ENCODE data around the gene IGLL5.

IGLL5 gene

DNA sequence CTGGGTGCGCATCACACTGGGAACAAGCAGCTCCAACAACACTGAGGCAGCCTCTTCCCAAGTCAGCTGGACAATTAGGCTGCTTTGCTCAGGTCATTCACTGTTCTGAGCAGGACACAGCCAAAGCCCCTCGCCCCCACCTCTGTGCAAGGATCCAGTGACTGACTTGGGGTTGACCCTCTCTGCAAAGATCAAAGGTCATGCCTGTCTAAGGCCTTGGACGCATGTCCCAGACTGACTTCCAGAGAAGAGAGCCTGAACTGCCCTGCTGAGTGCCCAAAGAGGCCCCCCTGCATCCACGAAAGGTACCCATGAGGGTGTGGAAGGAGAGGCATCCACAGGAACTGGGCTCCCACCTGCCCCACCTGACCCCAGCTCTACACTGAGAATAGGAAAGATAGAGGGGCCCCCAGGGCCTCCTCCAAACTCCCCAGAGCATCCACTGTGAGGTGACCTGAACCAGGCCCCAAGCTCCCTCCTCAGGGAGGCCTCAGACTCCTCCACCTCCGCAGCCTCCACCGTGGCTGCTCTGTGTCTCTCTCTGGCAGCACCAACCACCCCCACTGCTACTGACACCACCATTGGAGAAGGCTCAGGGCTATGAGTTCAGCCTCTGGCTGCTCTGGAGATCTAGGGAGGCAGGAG, 53.5 kb downstream of the IGLL5 start:
- no peak for DNase-seq

DNA sequence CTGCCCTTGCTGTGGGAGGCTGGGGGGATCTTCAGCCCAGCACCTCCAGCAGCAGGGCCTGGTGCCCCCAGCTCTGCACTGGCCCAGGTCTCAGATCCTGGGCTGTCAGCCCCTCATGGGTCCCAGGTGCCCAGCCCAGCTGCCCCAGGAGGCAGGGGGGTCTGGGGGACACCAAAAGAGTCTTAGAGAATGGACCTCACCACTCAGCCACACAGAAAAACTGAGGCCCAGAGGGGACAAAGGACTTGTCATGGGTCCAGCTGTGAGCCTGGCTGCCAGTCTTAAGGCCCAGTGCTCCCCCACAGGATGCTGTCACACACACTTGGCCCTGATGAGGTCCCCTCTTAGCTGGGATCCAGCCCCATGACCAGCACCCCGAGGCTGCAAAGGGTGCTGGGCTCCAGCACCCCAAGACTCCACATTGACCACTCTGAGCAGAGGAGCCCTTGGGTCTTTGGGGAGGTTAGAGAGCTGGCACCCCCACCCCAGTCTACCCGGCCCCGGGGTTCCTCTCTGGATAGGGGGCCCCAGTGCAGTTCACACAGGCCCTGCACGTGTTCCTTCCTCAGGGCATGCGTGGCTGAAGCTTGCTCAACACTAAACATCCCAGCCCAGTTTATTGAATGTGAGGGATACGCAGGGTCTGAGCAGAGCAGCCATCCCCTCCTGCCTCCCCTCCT, 54.4 kb downstream of the IGLL5 start:
- no peak for DNase-seq

DNA sequence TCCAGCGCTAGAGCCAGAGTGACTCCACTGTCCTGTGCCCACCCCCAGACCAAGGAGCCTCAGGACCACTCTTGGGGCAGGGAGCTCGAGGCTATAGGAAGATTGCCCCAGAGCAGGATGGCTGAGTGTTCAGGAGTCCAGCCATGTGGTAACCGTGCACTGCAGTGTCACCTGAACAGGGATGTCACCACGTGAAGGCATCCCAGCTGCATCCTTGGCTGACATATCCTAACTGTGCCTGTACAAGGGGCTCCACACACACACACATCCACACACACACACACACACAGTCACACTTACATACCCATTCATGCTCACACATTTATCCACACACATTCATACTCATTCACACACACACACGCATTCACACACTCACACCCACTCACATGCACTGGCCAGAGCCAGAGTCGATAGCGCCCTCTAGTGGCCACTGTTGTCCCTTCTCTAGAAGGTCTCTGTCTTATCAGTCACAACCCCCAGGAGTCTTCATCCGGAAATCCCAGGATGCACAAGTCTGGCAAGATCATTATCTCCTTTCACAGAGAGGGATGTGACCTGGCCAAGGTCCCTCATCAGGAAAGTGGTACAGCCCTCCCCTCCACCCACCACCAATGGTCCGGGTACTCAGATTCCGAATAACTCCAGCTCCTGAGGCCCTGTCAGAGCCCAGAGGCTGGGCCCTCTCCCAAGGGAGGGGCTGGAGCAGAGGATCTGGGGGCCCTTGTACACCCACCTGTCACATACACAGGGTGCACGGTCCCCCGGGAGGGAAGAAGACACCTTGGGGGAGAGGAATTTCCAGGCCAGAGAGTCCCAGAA, 55.1 kb downstream of the IGLL5 start:
- peak; percentile 70 for DNase-seq

- DNase-seq, result no peak
These were observed 56.1 kb downstream of the IGLL5 start for GRCh38 chr22:22943521-22944267.

DNA sequence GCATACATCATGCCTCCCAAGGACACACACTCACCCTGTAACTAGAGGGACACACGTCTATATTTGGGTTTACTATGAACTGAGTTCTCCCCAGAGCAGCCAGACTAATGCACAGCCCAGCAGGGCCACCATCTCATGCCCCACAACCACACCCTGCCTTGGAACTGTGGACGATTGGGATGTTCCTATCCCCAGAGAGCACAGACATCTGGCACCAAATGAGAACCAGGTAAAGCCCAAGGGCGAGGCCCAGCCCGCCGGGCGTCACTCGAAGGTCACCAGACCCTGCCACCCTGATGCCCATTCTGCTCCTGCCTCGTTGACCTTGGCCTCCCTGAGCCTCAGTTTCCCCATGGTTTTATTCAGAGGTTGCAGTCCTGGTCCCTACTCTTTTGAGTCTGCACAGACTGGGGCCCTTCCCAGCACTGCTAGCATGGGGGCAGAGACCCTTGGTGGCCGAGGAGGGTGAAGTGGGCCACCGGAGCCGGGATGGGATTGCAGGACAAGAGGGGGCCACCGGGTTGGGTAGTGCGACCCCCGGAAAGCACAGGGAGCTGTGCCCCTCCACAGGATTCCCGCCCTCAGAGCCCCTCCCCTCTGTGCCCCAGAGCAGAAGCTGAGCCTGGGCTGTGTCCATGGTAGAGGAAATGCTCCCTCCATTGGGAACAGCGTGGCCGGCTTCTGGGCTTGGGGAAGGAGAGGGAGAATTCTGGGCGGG, 56.8 kb downstream of the IGLL5 start:
- DNase-seq, result no peak

GRCh38 chr22:22945195-22945594, 57.6 kb downstream of the IGLL5 start:
- DNase-seq, result no peak
